SK-N-SH treated with all-trans-retinoic acid at 6 μM for 48 hours (cell line): ENCODE data around the gene MORF4L1.

Source experiments
- ATAC-seq: fragments of 200-7000 bp; cut with Tn5 transposase; 3 replicates; pipeline ENCODE4 v1.9.1; 2020; ENCODE audit warnings: mild to moderate bottlenecking, moderate library complexity
- ARNTL ChIP-seq: fragments of 450-650 bp; formaldehyde crosslinking; IDR thresholded peaks from 2 replicates; pipeline ENCODE4 v1.5.0; 2020; ENCODE audit warnings: low read depth, mild to moderate bottlenecking, moderate library complexity, borderline replicate concordance
- BACH2 ChIP-seq: fragments of 250-450 bp; sonication (Bioruptor Pico); IDR thresholded peaks from 2 replicates; pipeline ENCODE4 v1.9.0; 2021; ENCODE audit warnings: mild to moderate bottlenecking, borderline replicate concordance
- CSDC2 ChIP-seq: fragments of 250-450 bp; sonication (Bioruptor Pico); IDR thresholded peaks from 2 replicates; pipeline ENCODE4 v1.5.0; 2020; ENCODE audit warnings: mild to moderate bottlenecking, moderate library complexity
- ESRRG ChIP-seq: fragments of 250-450 bp; sonication (Bioruptor Pico); IDR thresholded peaks from 2 replicates; pipeline ENCODE4 v1.6.1; 2021; ENCODE audit warnings: mild to moderate bottlenecking
- GLIS3 ChIP-seq: fragments of 250-450 bp; sonication (Bioruptor Pico); IDR thresholded peaks from 2 replicates; pipeline ENCODE4 v1.5.0; 2020; ENCODE audit warnings: mild to moderate bottlenecking, moderate library complexity
- ISL1 ChIP-seq: fragments of 250-450 bp; sonication (Bioruptor Pico); IDR thresholded peaks from 2 replicates; pipeline ENCODE4 v2.1.2; 2022; ENCODE audit warnings: mild to moderate bottlenecking, moderate library complexity
- RARB ChIP-seq: fragments of 250-450 bp; sonication (Bioruptor Pico); IDR thresholded peaks from 2 replicates; pipeline ENCODE4 v1.8.0; 2021; ENCODE audit warnings: mild to moderate bottlenecking, moderate library complexity
- SNAI2 ChIP-seq: fragments of 250-450 bp; sonication (Bioruptor Pico); IDR thresholded peaks from 2 replicates; pipeline ENCODE4 v1.5.0; 2020; ENCODE audit warnings: mild to moderate bottlenecking, moderate library complexity
- TCF4 ChIP-seq: fragments of 250-450 bp; sonication (Bioruptor Pico); IDR thresholded peaks from 2 replicates; pipeline ENCODE4 v1.8.0; 2021; ENCODE audit warnings: mild to moderate bottlenecking, moderate library complexity, borderline replicate concordance
- TOX ChIP-seq: fragments of 250-450 bp; sonication (Bioruptor Pico); IDR thresholded peaks from 2 replicates; pipeline ENCODE4 v1.8.0; 2021; ENCODE audit warnings: mild to moderate bottlenecking, moderate library complexity, borderline replicate concordance
- ZC3H10 ChIP-seq: fragments of 250-450 bp; sonication (Bioruptor Pico); IDR thresholded peaks from 2 replicates; pipeline ENCODE4 v1.5.1; 2021; ENCODE audit warnings: mild to moderate bottlenecking, moderate library complexity
- ZFP3 ChIP-seq: fragments of 250-450 bp; sonication (Bioruptor Pico); IDR thresholded peaks from 2 replicates; pipeline ENCODE4 v1.5.0; 2020; ENCODE audit warnings: mild to moderate bottlenecking, moderate library complexity
- ZFP30 ChIP-seq: fragments of 450-650 bp; formaldehyde crosslinking; IDR thresholded peaks from 2 replicates; pipeline ENCODE4 v1.5.0; 2022; ENCODE audit warnings: mild to moderate bottlenecking, moderate library complexity
- ZNF70 ChIP-seq: fragments of 450-650 bp; formaldehyde crosslinking; IDR thresholded peaks from 2 replicates; pipeline ENCODE4 v1.5.0; 2020; ENCODE audit warnings: mild to moderate bottlenecking, moderate library complexity
- TF ChIP-seq, protein P1 (sequence below): fragments of 250-450 bp; sonication (Bioruptor Pico); IDR thresholded peaks from 2 replicates; pipeline ENCODE4 v1.8.0; 2021; ENCODE audit warnings: low read depth, mild to moderate bottlenecking, moderate library complexity, borderline replicate concordance
- TF ChIP-seq, protein P2 (sequence below): fragments of 250-450 bp; sonication (Bioruptor Pico); IDR thresholded peaks from 2 replicates; pipeline ENCODE4 v1.5.1; 2021; ENCODE audit warnings: mild to moderate bottlenecking, moderate library complexity
- TF ChIP-seq, protein P3 (sequence below): fragments of 250-450 bp; sonication (Bioruptor Pico); IDR thresholded peaks from 2 replicates; pipeline ENCODE4 v1.8.0; 2020; ENCODE audit warnings: mild to moderate bottlenecking, moderate library complexity, borderline replicate concordance
- TF ChIP-seq, protein P4 (sequence below): fragments of 250-450 bp; sonication (Bioruptor Pico); IDR thresholded peaks from 2 replicates; pipeline ENCODE4 v1.5.1; 2020; ENCODE audit warnings: low read depth, mild to moderate bottlenecking, moderate library complexity
- TF ChIP-seq, protein P5 (sequence below): fragments of 250-450 bp; sonication (Bioruptor Pico); IDR thresholded peaks from 2 replicates; pipeline ENCODE4 v1.5.0; 2020; ENCODE audit warnings: mild to moderate bottlenecking, moderate library complexity

MORF4L1 gene

DNA sequence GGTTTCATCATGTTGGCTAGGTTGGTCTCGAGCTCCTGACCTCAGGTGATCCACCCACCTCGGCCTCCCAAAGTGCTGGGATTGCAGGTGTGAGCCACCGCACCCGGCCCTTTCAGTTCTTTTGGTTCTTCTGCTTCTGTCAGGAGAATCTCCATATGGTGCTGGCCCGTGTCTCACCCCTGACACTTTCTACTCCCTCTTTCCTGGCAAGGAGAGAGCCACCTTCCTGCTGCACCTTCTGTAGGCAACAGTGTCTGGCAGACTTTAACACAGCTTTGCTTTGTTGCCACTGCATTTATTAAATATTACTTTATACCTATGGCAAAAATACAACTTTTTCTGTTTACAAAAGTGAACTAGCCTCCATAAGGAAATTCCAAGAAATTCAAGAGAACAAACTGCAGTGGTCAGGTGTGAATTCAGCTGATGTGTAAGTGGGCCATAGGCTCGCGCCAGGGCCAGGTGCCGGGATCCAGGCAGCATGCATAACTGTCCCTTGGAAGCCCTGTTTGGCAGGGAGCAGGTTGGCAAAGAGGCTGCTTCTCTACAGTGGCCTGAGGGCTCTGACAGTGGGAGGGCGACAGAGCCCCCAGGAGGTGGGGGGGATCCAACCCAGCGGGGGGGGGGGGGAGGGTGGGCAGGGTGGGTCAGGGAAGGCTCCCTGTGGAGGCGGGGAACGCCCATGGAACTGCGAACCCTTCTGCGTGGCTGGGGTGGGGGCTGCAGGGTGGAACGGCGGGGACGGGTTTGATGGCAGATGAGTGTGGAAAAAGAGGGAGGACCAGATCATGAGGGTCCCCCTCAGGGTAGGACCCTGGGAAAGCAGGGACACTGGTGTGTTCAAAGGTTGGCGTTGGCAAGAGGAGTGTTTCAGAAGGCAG is 51.0 kb downstream of the MORF4L1 start:
- no peak for ATAC-seq
- no peak for TF ChIP-seq ZC3H10 (CRISPR knock-in tag)
- no peak for TF ChIP-seq TCF4 (CRISPR knock-in tag)
- TF ChIP-seq ISL1 (CRISPR knock-in tag) = no peak
- no peak for TF ChIP-seq CSDC2 (CRISPR knock-in tag)
- no peak for TF ChIP-seq ZNF70
- TF ChIP-seq, protein P1, sequence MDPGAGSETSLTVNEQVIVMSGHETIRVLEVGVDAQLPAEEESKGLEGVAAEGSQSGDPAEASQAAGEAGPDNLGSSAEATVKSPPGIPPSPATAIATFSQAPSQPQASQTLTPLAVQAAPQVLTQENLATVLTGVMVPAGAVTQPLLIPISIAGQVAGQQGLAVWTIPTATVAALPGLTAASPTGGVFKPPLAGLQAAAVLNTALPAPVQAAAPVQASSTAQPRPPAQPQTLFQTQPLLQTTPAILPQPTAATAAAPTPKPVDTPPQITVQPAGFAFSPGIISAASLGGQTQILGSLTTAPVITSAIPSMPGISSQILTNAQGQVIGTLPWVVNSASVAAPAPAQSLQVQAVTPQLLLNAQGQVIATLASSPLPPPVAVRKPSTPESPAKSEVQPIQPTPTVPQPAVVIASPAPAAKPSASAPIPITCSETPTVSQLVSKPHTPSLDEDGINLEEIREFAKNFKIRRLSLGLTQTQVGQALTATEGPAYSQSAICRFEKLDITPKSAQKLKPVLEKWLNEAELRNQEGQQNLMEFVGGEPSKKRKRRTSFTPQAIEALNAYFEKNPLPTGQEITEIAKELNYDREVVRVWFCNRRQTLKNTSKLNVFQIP (CRISPR knock-in tag) = no peak
- no peak for TF ChIP-seq ARNTL (CRISPR knock-in tag)
- TF ChIP-seq ESRRG (CRISPR knock-in tag) = no peak
- TF ChIP-seq BACH2 (CRISPR knock-in tag) = no peak
- TF ChIP-seq, protein P2, sequence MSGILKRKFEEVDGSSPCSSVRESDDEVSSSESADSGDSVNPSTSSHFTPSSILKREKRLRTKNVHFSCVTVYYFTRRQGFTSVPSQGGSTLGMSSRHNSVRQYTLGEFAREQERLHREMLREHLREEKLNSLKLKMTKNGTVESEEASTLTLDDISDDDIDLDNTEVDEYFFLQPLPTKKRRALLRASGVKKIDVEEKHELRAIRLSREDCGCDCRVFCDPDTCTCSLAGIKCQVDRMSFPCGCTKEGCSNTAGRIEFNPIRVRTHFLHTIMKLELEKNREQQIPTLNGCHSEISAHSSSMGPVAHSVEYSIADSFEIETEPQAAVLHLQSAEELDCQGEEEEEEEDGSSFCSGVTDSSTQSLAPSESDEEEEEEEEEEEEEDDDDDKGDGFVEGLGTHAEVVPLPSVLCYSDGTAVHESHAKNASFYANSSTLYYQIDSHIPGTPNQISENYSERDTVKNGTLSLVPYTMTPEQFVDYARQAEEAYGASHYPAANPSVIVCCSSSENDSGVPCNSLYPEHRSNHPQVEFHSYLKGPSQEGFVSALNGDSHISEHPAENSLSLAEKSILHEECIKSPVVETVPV (CRISPR knock-in tag) = no peak
- TF ChIP-seq SNAI2 = no peak
- TF ChIP-seq GLIS3 = no peak
- no peak for TF ChIP-seq ZFP3 (CRISPR knock-in tag)
- no peak for TF ChIP-seq TOX (CRISPR knock-in tag)
- TF ChIP-seq ZFP30 (CRISPR knock-in tag) = no peak
- TF ChIP-seq, protein P3, sequence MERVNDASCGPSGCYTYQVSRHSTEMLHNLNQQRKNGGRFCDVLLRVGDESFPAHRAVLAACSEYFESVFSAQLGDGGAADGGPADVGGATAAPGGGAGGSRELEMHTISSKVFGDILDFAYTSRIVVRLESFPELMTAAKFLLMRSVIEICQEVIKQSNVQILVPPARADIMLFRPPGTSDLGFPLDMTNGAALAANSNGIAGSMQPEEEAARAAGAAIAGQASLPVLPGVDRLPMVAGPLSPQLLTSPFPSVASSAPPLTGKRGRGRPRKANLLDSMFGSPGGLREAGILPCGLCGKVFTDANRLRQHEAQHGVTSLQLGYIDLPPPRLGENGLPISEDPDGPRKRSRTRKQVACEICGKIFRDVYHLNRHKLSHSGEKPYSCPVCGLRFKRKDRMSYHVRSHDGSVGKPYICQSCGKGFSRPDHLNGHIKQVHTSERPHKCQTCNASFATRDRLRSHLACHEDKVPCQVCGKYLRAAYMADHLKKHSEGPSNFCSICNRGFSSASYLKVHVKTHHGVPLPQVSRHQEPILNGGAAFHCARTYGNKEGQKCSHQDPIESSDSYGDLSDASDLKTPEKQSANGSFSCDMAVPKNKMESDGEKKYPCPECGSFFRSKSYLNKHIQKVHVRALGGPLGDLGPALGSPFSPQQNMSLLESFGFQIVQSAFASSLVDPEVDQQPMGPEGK = no peak
- TF ChIP-seq, protein P4, sequence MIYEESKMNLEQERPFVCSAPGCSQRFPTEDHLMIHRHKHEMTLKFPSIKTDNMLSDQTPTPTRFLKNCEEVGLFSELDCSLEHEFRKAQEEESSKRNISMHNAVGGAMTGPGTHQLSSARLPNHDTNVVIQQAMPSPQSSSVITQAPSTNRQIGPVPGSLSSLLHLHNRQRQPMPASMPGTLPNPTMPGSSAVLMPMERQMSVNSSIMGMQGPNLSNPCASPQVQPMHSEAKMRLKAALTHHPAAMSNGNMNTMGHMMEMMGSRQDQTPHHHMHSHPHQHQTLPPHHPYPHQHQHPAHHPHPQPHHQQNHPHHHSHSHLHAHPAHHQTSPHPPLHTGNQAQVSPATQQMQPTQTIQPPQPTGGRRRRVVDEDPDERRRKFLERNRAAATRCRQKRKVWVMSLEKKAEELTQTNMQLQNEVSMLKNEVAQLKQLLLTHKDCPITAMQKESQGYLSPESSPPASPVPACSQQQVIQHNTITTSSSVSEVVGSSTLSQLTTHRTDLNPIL (CRISPR knock-in tag) = no peak
- TF ChIP-seq RARB = no peak
- TF ChIP-seq, protein P5, sequence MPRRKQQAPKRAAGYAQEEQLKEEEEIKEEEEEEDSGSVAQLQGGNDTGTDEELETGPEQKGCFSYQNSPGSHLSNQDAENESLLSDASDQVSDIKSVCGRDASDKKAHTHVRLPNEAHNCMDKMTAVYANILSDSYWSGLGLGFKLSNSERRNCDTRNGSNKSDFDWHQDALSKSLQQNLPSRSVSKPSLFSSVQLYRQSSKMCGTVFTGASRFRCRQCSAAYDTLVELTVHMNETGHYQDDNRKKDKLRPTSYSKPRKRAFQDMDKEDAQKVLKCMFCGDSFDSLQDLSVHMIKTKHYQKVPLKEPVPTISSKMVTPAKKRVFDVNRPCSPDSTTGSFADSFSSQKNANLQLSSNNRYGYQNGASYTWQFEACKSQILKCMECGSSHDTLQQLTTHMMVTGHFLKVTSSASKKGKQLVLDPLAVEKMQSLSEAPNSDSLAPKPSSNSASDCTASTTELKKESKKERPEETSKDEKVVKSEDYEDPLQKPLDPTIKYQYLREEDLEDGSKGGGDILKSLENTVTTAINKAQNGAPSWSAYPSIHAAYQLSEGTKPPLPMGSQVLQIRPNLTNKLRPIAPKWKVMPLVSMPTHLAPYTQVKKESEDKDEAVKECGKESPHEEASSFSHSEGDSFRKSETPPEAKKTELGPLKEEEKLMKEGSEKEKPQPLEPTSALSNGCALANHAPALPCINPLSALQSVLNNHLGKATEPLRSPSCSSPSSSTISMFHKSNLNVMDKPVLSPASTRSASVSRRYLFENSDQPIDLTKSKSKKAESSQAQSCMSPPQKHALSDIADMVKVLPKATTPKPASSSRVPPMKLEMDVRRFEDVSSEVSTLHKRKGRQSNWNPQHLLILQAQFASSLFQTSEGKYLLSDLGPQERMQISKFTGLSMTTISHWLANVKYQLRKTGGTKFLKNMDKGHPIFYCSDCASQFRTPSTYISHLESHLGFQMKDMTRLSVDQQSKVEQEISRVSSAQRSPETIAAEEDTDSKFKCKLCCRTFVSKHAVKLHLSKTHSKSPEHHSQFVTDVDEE = no peak

DNA sequence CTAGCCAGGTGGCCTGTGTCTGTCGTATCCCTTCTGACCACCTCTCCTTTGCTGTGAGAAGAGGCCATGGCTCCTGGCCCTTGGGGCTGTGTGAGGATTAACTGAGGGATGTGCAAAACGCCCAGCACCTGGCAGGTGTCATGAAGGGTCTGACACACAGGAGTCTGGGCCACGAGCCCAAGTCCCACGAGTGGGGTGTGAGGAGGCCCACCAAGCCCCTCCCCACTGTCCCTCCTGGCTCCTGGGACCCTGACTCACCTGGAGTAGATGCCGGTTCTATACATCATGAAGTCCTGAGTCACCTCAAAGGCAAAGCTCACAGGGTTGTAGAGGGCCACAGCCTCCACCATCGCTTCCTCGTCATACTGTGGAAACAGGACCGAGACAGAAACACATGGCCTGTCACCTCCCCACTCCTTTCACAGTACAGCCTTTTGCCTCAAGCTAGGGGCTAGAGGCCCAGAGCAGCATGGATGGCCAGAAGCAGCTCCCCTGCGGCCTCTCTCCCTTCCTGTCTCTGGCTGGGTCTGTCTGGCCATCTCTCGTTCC is 52.5 kb downstream of the MORF4L1 start:
- no peak for ATAC-seq
- TF ChIP-seq, protein P3 = no peak
- TF ChIP-seq ZNF70 (no peak), ZFP3 (CRISPR knock-in tag) (no peak)
